Aorta (tissue), 5 donors: ENCODE measurements around the gene TRAF7. TPM values are rescaled to one million over a fixed set of nuclear protein-coding genes. Genes with fewer than 3 reads are reported as not detected.
A peak's percentile ranks its signal among the peaks of the same experiment; 100 is the strongest.

Source experiments
- ATAC-seq: fragments of 200-7000 bp; cut with Tn5 transposase; one replicate; pipeline ENCODE4 v1.9.1; 2022; ENCODE audit warnings: moderate library complexity; ENCODE audit not compliant: low FRiP score
- DNase-seq, 2 donors: peaks; one replicate each; pipeline ENCODE4 v3.0.0-alpha.2; 2020
- H3K27ac ChIP-seq, 2 donors: one replicate each; pipeline ENCODE4 v1.5.1; 2013; ENCODE audit warnings: low read length in 2 of 2, mild to moderate bottlenecking in 2 of 2, moderate library complexity in 2 of 2, control low read depth in 1 of 2, inconsistent platforms in 1 of 2, low read depth in 1 of 2
- H3K27me3 ChIP-seq, 2 donors: one replicate each; pipeline ENCODE4 v1.6.1; 2013; ENCODE audit warnings: control low read depth in 1 of 2, low read length in 1 of 2, mild to moderate bottlenecking in 1 of 2, moderate library complexity in 1 of 2; ENCODE audit not compliant: insufficient read depth in 2 of 2, control insufficient read depth in 1 of 2
- H3K36me3 ChIP-seq, 2 donors: one replicate each; pipeline ENCODE4 v1.6.1; 2013; ENCODE audit warnings: control low read depth in 1 of 2, low read length in 1 of 2, mild to moderate bottlenecking in 1 of 2; ENCODE audit not compliant: insufficient read depth in 2 of 2, control insufficient read depth in 1 of 2
- H3K4me1 ChIP-seq, 2 donors: one replicate each; pipeline ENCODE4 v1.6.1; 2013; ENCODE audit warnings: low read length in 2 of 2, control low read depth in 1 of 2, mild to moderate bottlenecking in 1 of 2, moderate library complexity in 1 of 2; ENCODE audit not compliant: insufficient read depth in 2 of 2, control insufficient read depth in 1 of 2
- H3K4me3 ChIP-seq, 2 donors: one replicate each; pipeline ENCODE4 v1.5.1; 2013; ENCODE audit warnings: low read length in 2 of 2, control low read depth in 1 of 2, mild to moderate bottlenecking in 1 of 2
- H3K9me3 ChIP-seq: one replicate; pipeline ENCODE4 v1.6.1; 2013; ENCODE audit warnings: mild to moderate bottlenecking, low read length; ENCODE audit not compliant: control insufficient read depth
- WGBS, 2 donors: extraction: QIAGEN DNeasy Blood & Tissue Kit; methylation state at CpG; one replicate each; pipeline ENCODE4 v1.1.7; 2013; 5-methylcytosine and 5-hydroxymethylcytosine counted together
- intact Hi-C, 2 donors: fragments of 100-400 bp; cut with DNase I; formaldehyde crosslinking; loops; one replicate each; pipeline versions ENCODE4 v1.14.2 to v1.15.0; 2022
- polyA plus RNA-seq, 2 donors: library from polyadenylated mRNA; stranded (reverse); fragments of 200-250 nt; gene quantifications; one replicate each; pipeline ENCODE4 v1.2.3, GENCODE V29; 2013
- total RNA-seq, 2 donors: library from RNA; stranded (reverse); fragmentation: NEBNext Ultra II Directional; extraction: Animal tissue kit (Norgen Biotek cat#: 25700); gene quantifications; one replicate each; pipeline ENCODE4 v1.2.1, GENCODE V29; 2021
- donor health status: healthy with polysubstance abuse.
- donor health status: Bipolar disorder and iron deficiency.
- donor health status: DM: no; HTN: no; CAD: no.
- donor health status: DM: no; HTN: no; CAD: no.
- donor health status: DM: yes; HTN: yes; CAD: no.

Gene TRAF7
- total and polyA plus RNA-seq, 4 donors = 24.4 to 54.4 (median 42.8) TPM

DNA sequence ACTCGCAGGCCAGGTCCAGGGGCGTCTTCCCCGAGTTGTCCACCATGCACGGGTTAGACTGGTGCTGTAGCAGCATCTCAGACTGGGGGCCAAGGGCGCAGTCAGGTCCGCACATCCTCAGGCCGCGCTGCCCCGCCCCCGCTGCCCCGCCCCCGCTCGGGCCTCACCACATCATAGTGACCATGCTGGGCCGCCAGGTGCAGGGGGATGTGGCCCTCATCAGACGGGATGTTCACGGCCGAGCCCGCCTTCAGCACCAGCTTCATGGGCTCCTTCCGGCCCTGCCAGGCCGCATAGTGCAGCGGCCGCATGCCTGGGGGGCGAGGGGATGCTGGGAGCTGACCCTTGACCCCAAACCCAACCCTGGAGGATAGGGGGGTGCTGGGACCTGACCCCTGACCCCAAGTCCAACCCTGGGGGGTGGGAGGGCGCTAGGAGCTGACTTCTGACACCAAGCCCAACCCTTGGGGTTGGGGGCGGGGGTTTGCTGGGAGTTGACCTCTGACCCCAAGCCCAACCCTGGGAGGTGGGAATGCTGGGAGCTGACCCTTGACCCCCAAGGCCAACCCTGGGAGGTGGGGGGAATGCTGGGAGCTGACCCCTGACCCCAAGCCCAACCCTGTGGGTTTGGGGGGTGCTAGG is 33.8 kb downstream of the TRAF7 start:
- Histone ChIP-seq H3K4me1 (no peaks in the 10 kb centered on the region), H3K27ac (no peak overlapping the region), H3K4me3 (no peak overlapping the region), H3K9me3 (no peaks in the 10 kb centered on the region), H3K27me3 (no peaks in the 10 kb centered on the region), H3K36me3 (no peaks in the 10 kb centered on the region)
- intact Hi-C loops = no loop called here
- ATAC-seq (no peak), DNase-seq (no peak)
- 86 to 88% methylated on average over 25 of the region's 25 CpGs for WGBS, 2 donors

DNA sequence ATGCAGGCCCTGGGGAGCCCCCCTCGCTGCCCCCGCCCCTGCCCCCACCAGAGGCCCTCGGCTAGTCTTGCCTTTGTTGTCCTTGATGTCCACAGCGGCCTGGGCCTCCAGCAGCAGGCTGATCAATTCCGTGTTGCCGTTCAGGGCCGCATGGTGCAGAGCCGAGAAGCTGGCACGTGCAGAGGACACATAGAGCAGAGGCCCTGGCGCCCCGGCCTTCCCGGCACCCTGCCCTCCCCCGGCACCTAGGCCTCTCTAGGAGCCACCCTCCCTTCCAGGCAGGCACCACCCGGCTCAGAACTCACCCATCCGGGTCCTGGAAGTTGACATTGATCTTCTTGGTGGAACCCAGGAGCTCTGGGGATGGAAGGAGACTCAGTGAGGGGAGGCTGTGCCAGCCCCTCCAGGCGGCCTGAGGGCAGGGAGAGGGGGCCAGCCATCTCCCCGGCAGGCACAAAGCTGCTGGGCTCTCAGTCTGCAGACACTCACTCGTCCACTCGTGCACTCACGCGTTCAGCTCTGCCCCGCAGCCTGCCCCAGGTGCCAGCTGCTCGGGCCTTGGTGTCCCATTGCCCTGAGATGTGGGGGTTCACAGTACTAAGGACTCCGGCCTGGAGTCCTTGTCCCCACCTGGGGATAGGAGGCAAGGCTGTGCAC is 34.5 kb downstream of the TRAF7 start:
- no peaks in the 10 kb centered on the region for H3K9me3 ChIP-seq
- 78 to 81% methylated on average over 24 of the region's 24 CpGs for WGBS, 2 donors
- H3K36me3 ChIP-seq = no peaks in the 10 kb centered on the region
- H3K27me3 ChIP-seq = no peaks in the 10 kb centered on the region
- H3K27ac ChIP-seq = no peak overlapping the region
- no peak overlapping the region for H3K4me3 ChIP-seq
- H3K4me1 ChIP-seq = no peaks in the 10 kb centered on the region
- intact Hi-C loops = no loop called here
- no peak for DNase-seq
- ATAC-seq = no peak

GRCh38 chr16:2190659-2191445 is 35.3 kb downstream of the TRAF7 start:
- Histone ChIP-seq H3K4me3 (no peak overlapping the region), H3K4me1 (no peaks in the 10 kb centered on the region), H3K27ac (no peak overlapping the region), H3K36me3 (no peaks in the 10 kb centered on the region), H3K9me3 (no peaks in the 10 kb centered on the region), H3K27me3 (no peaks in the 10 kb centered on the region)
- intact Hi-C loops = no loop called here
- no peak for DNase-seq
- no peak for ATAC-seq
- 67 to 76% methylated on average over 24 to 25 of the region's 25 CpGs for WGBS, 2 donors

- WGBS, 2 donors = 39 to 56% methylated on average over 11 of the region's 11 CpGs
- DNase-seq (no peak), ATAC-seq (no peak)
Observed at GRCh38 chr16:2191446-2191706, 35.8 kb downstream of the TRAF7 start.

GRCh38 chr16:2194166-2194834 is 38.7 kb downstream of the TRAF7 start:
- Histone ChIP-seq H3K9me3 (no peaks in the 10 kb centered on the region), H3K4me3 (no peak overlapping the region), H3K27me3 (no peaks in the 10 kb centered on the region), H3K36me3 (no peaks in the 10 kb centered on the region), H3K4me1 (no peaks in the 10 kb centered on the region), H3K27ac (no peak overlapping the region)
- no peak for ATAC-seq
- intact Hi-C loops = no loop called here
- DNase-seq = no peak
- WGBS, 2 donors = 67 to 73% methylated on average over 15 to 16 of the region's 16 CpGs

More at GRCh38 chr16:2191446-2191706, 35.8 kb downstream of the TRAF7 start:
- Histone ChIP-seq H3K27me3 (no peaks in the 10 kb centered on the region), H3K4me3 (no peak overlapping the region), H3K9me3 (no peaks in the 10 kb centered on the region), H3K4me1 (no peaks in the 10 kb centered on the region), H3K27ac (no peak overlapping the region), H3K36me3 (no peaks in the 10 kb centered on the region)
- intact Hi-C loops = no loop called here

- Histone ChIP-seq H3K27ac (no peak overlapping the region), H3K36me3 (no peaks in the 10 kb centered on the region), H3K9me3 (no peaks in the 10 kb centered on the region), H3K4me1 (no peaks in the 10 kb centered on the region), H3K4me3 (no peak overlapping the region), H3K27me3 (no peaks in the 10 kb centered on the region)
- ATAC-seq (no peak), DNase-seq (no peak)
- 28 to 29% methylated on average over 10 of the region's 10 CpGs for WGBS, 2 donors
- intact Hi-C loops = no loop called here
Observed at GRCh38 chr16:2194852-2195321, 39.3 kb downstream of the TRAF7 start.

DNA sequence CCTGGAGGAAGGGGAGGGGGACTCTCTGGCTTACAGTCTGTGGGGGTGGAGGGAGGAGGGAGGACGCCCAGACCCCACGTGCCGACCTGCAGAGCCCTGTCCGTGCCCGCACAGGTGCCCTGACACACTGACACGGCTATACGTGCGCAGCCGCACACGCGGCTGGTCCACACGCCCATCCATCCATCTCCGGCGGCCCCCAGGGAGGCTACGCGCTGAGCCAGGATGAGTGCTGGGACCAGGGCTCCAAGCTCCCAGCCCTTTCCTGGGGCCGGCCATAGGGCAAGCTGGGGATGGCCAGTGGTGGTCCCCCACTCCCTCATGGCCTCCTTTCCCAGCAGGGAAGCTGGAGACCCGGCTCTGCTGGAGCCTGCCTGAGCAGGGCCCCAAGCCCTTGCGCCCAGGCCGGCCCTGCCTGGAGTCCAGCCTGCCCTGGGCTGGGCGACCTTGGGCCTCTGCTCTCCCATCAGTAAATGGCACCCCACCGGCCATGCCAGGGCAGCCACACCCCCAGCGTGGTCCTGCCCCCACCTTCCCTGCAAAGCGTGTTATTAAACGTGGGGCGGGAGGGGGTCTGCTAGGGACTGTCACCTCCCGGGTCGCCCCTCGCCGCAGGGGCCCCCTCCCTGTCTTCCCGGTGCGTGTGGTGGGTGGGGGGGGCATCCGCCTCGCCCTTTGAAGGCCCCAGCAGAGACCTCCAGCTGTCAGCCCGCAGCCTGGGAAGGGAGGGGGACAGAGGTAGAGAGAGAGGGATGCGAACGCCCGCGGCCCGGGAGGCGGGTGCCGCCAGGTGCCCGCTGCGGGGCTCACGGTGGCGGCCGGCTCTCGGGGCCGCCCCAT is 40.0 kb downstream of the TRAF7 start:
- no peaks in the 10 kb centered on the region for H3K4me1 ChIP-seq
- no peak for ATAC-seq
- no peak overlapping the region for H3K27ac ChIP-seq
- WGBS, 2 donors = 6 to 18% methylated on average over 31 to 49 of the region's 49 CpGs
- H3K4me3 ChIP-seq = peak overlapping the region in 1 of 2 donors; percentile 24
- no peak for DNase-seq
- H3K27me3 ChIP-seq = no peaks in the 10 kb centered on the region
- no peaks in the 10 kb centered on the region for H3K36me3 ChIP-seq
- intact Hi-C loops = no loop called here
- no peaks in the 10 kb centered on the region for H3K9me3 ChIP-seq
